Endodermal cell (in vitro differentiated cells): ENCODE data around the gene RELT. TPM values are rescaled to one million over a fixed set of nuclear protein-coding genes. Genes with fewer than 3 reads are reported as not detected.

Source experiments
- DNase-seq: peaks from one replicate; pipeline ENCODE4 v3.0.0-alpha.2; 2017
- H3K27ac ChIP-seq: 2 replicates; pipeline ENCODE4 v1.5.1; 2013; ENCODE audit warnings: mild to moderate bottlenecking, low read depth, low read length, moderate library complexity
- H3K27me3 ChIP-seq: 2 replicates; pipeline ENCODE4 v1.6.1; 2013; ENCODE audit warnings: mild to moderate bottlenecking, low read length, moderate library complexity; ENCODE audit not compliant: insufficient read depth, control insufficient read depth, poor library complexity, severe bottlenecking
- H3K36me3 ChIP-seq: 2 replicates; pipeline ENCODE4 v1.7.0; 2013; ENCODE audit warnings: mild to moderate bottlenecking, low read length, moderate library complexity; ENCODE audit not compliant: control insufficient read depth, insufficient read depth
- H3K4me1 ChIP-seq: one replicate; pipeline ENCODE4 v1.7.0; 2013; ENCODE audit warnings: low read length; ENCODE audit not compliant: control insufficient read depth, insufficient read depth
- H3K4me3 ChIP-seq: 2 replicates; pipeline ENCODE4 v1.5.1; 2013; ENCODE audit warnings: mild to moderate bottlenecking, low read length, moderate library complexity
- H3K9ac ChIP-seq: 2 replicates; pipeline ENCODE4 v1.6.1; 2013; ENCODE audit warnings: mild to moderate bottlenecking, low read length, moderate library complexity; ENCODE audit not compliant: poor library complexity, severe bottlenecking; ENCODE audit errors: extremely low read depth
- H3K9me3 ChIP-seq: 2 replicates; pipeline ENCODE4 v1.6.1; 2013; ENCODE audit warnings: mild to moderate bottlenecking, low read length, moderate library complexity; ENCODE audit not compliant: control insufficient read depth
- H3K27ac Mint-ChIP-seq: 2 replicates; pipeline ENCODE4 v1.8.0; 2020; ENCODE audit warnings: mixed read lengths
- H3K27me3 Mint-ChIP-seq: 2 replicates; pipeline ENCODE4 v1.8.0; 2021; ENCODE audit warnings: mild to moderate bottlenecking, mixed read lengths; ENCODE audit not compliant: insufficient read depth
- H3K36me3 Mint-ChIP-seq: 2 replicates; pipeline ENCODE4 v1.8.0; 2020; ENCODE audit warnings: low read depth, mixed read lengths
- H3K4me1 Mint-ChIP-seq: 2 replicates; pipeline ENCODE4 v1.8.0; 2020; ENCODE audit warnings: mixed read lengths
- H3K4me3 Mint-ChIP-seq: 2 replicates; pipeline ENCODE4 v1.8.0; 2020; ENCODE audit warnings: mild to moderate bottlenecking, moderate library complexity, mixed read lengths
- H3K9me3 Mint-ChIP-seq: 2 replicates; pipeline ENCODE4 v1.8.0; 2020; ENCODE audit warnings: mild to moderate bottlenecking, mixed read lengths
- WGBS, 2 experiments: methylation state at CpG; one replicate each; pipeline versions ENCODE4 v1.1.5 to v1.1.7; 2013; ENCODE audit warnings: missing lambda C conversion rate in 2 of 2, mixed read lengths in 1 of 2; ENCODE audit not compliant: insufficient coverage in 1 of 2, insufficient read length in 1 of 2; 5-methylcytosine and 5-hydroxymethylcytosine counted together
- total RNA-seq, 2 donors: library from RNA; stranded (reverse); fragmentation: NEBNext Ultra II Directional in 1 of 2; extraction: Animal tissue kit (Norgen Biotek cat#: 25700) in 1 of 2; gene quantifications; 2 replicates in 1 of 2; 3 replicates in 1 of 2; pipeline ENCODE4 v1.2.1, GENCODE V29; 2021
- TF ChIP-seq, protein P1 (sequence below): fragments of 200-600 bp; sonication (generic); conservative IDR thresholded peaks from 2 replicates; pipeline ENCODE4 v1.5.0; 2021; ENCODE audit warnings: antibody characterized with exemption, mild to moderate bottlenecking

The RELT gene
- total RNA-seq, 2 donors from 2014 or later: 6.9 to 8.9 TPM

DNA sequence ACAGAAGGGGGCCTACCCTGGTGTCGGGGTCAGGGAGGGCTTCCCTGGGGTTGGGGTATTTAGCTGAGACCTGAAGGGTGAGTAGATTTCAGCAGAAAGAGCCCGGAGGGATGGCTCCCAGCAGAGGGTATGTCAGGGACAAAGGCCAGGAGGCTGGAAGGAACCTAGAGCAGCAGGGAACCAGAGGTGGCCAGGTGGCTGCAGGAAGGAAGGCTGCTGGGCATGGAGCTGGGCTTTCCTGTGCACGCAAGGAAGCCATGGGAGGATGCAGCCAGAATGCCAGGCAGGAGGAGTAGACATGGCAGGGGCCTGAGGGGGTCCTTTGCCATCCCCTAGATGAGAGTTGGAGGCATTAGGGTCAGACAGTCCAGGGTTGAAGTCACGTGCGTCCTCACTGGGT, 27.4 kb upstream of the RELT start:
- DNase-seq: no peak
- Histone ChIP-seq H3K4me3 (no peak overlapping the region), H3K9ac (no peak overlapping the region), H3K27ac (no peak overlapping the region), H3K4me1 (no peaks in the 10 kb centered on the region), H3K36me3 (peaks cover 10% of the 10 kb centered on the region), H3K27me3 (no peaks in the 10 kb centered on the region), H3K9me3 (no peaks in the 10 kb centered on the region)
- TF ChIP-seq, protein P1, sequence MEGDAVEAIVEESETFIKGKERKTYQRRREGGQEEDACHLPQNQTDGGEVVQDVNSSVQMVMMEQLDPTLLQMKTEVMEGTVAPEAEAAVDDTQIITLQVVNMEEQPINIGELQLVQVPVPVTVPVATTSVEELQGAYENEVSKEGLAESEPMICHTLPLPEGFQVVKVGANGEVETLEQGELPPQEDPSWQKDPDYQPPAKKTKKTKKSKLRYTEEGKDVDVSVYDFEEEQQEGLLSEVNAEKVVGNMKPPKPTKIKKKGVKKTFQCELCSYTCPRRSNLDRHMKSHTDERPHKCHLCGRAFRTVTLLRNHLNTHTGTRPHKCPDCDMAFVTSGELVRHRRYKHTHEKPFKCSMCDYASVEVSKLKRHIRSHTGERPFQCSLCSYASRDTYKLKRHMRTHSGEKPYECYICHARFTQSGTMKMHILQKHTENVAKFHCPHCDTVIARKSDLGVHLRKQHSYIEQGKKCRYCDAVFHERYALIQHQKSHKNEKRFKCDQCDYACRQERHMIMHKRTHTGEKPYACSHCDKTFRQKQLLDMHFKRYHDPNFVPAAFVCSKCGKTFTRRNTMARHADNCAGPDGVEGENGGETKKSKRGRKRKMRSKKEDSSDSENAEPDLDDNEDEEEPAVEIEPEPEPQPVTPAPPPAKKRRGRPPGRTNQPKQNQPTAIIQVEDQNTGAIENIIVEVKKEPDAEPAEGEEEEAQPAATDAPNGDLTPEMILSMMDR: no peak
- H3K9me3 Mint-ChIP-seq: no peaks in the 10 kb centered on the region
- no peak overlapping the region for H3K4me3 Mint-ChIP-seq
- no peak overlapping the region for H3K27ac Mint-ChIP-seq
- no peaks in the 10 kb centered on the region for H3K4me1 Mint-ChIP-seq
- H3K27me3 Mint-ChIP-seq: peaks cover 8% of the 10 kb centered on the region
- 87 to 94% methylated on average over 3 to 5 of the region's 5 CpGs for WGBS, 2 experiments
- H3K36me3 Mint-ChIP-seq: peaks cover 20% of the 10 kb centered on the region

DNA sequence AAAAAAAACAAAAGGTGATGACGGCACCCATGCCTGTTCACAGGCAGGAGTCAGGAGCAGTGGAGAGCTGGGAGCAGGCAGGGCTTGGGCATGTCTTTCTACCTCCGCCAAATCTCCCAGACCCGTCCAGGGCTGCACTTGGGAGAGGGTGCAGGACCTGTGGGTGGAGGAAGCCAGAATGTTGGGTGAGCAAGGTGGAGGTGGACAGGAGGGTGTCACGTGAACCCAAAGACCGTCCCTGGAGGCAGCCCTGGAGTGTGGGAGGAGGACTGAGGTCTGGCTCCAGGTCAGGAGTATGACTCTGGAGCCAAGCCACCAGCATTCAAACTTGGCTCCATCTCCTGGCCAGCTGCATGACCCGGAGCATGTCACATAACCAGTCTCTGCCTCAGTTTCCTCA, 26.6 kb upstream of the RELT start:
- no peak for DNase-seq
- Mint-ChIP-seq H3K27ac (no peak overlapping the region), H3K27me3 (peaks cover 7% of the 10 kb centered on the region), H3K4me1 (no peaks in the 10 kb centered on the region), H3K4me3 (no peak overlapping the region), H3K36me3 (peaks cover 21% of the 10 kb centered on the region), H3K9me3 (no peaks in the 10 kb centered on the region)
- Histone ChIP-seq H3K9ac (no peak overlapping the region), H3K9me3 (no peaks in the 10 kb centered on the region), H3K36me3 (peaks cover 15% of the 10 kb centered on the region), H3K4me3 (no peak overlapping the region), H3K27me3 (no peaks in the 10 kb centered on the region), H3K4me1 (no peaks in the 10 kb centered on the region), H3K27ac (no peak overlapping the region)
- TF ChIP-seq, protein P1: no peak
- 89 to 96% methylated on average over 5 to 6 of the region's 6 CpGs for WGBS, 2 experiments

DNA sequence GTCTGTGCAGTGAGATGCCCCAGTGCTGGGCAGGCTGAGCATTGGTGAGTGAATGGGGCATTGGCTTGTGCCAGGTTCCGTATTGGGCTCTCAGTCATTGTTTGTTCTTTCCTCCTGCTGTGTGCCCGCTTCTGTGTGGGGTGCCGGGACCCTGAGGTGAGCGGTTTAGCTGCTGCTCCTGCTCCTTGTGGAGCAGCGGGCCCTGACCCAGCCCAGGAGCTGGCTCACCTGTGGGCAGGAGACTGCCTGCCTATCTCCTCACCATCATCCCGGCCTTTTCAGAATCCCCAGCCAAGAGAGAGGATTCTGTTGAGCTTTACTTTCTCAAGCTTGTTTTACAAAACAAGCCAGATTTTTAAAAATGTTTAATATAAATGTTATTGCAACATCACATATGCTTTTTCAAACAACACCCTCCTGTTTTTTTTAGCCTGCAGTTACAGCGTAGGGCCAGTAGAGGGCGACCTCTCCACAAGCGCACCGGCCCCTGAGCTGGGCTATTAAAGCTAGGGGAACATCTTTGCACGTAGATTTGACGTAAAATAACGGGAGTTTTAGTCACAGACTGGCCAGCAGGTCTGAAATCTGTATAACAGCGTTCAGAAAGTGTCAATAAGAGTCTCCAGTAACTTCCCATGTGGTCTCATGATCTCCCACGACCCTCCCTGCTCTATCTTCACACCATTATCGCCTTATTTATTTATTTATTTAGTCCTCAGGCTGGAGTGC, 25.1 kb upstream of the RELT start:
- 24 to 25% methylated on average over 12 to 16 of the region's 16 CpGs for WGBS, 2 experiments
- H3K27me3 Mint-ChIP-seq: peaks cover 5% of the 10 kb centered on the region
- no peak overlapping the region for H3K27ac Mint-ChIP-seq
- H3K4me1 Mint-ChIP-seq: no peaks in the 10 kb centered on the region
- H3K9me3 Mint-ChIP-seq: no peaks in the 10 kb centered on the region
- H3K36me3 ChIP-seq: peaks cover 15% of the 10 kb centered on the region
- no peaks in the 10 kb centered on the region for H3K27me3 ChIP-seq
- H3K27ac ChIP-seq: no peak overlapping the region
- H3K9me3 ChIP-seq: no peaks in the 10 kb centered on the region
- no peak overlapping the region for H3K4me3 ChIP-seq
- H3K4me3 Mint-ChIP-seq: no peak overlapping the region
- no peaks in the 10 kb centered on the region for H3K4me1 ChIP-seq
- DNase-seq: peak; percentile 81
- no peak overlapping the region for H3K9ac ChIP-seq
- TF ChIP-seq, protein P1: peak; percentile 99
- H3K36me3 Mint-ChIP-seq: peaks cover 25% of the 10 kb centered on the region
